Spinal cord (tissue), 10 donors: Measurements from ENCODE around the gene SHD. TPM values are rescaled to one million over a fixed set of nuclear protein-coding genes. Genes with fewer than 3 reads are reported as not detected.

Experiments
- DNase-seq, 6 donors: peaks; one replicate each; pipeline versions ENCODE4 v3.0.0 to v3.0.0-alpha.2; 2013 to 2015; ENCODE audit warnings: low spot score in 6 of 6, low read depth in 4 of 6
- H3K27ac ChIP-seq: one replicate; pipeline ENCODE4 v1.5.1; 2013; ENCODE audit warnings: low read depth, low read length, control low read depth
- H3K27me3 ChIP-seq: one replicate; pipeline ENCODE4 v1.6.1; 2013; ENCODE audit warnings: low read length; ENCODE audit not compliant: control insufficient read depth, insufficient read depth
- H3K36me3 ChIP-seq: one replicate; pipeline ENCODE4 v1.6.1; 2013; ENCODE audit warnings: low read length; ENCODE audit not compliant: control insufficient read depth, insufficient read depth
- H3K4me1 ChIP-seq: one replicate; pipeline ENCODE4 v1.6.1; 2013; ENCODE audit warnings: low read length; ENCODE audit not compliant: control insufficient read depth, insufficient read depth
- H3K4me3 ChIP-seq: one replicate; pipeline ENCODE4 v1.5.1; 2013; ENCODE audit warnings: low read depth, low read length, control low read depth
- H3K9me3 ChIP-seq: one replicate; pipeline ENCODE4 v1.6.1; 2013; ENCODE audit warnings: low read length; ENCODE audit not compliant: control insufficient read depth, insufficient read depth
- WGBS: methylation state at CpG from one replicate; pipeline ENCODE4 v1.1.5; 2013; ENCODE audit warnings: missing lambda C conversion rate; ENCODE audit not compliant: insufficient coverage; 5-methylcytosine and 5-hydroxymethylcytosine counted together
- polyA plus RNA-seq, 2 donors: library from polyadenylated mRNA; unstranded; fragments of 120-200 nt; gene quantifications; one replicate each; pipeline ENCODE4 v1.2.1, GENCODE V29; 2013; ENCODE audit not compliant: insufficient read length in 2 of 2
- total RNA-seq, 2 donors: library from RNA; depleted of rRNA in 1 of 2; stranded (reverse); fragments of 120-200 nt in 1 of 2; fragments of >200 nt in 1 of 2; gene quantifications; one replicate each; pipeline versions ENCODE4 v1.2.3 to v1.2.4, GENCODE V29; 2013 to 2014
- donor health status: healthy.

SHD gene
- total and polyA plus RNA-seq, 4 donors: 6.7 to 77.1 (median 39.4) TPM

- Histone ChIP-seq H3K4me3 (no peak overlapping the region), H3K4me1 (peaks cover 15% of the 10 kb centered on the region), H3K9me3 (no peaks in the 10 kb centered on the region), H3K27me3 (no peaks in the 10 kb centered on the region), H3K36me3 (no peaks in the 10 kb centered on the region), H3K27ac (no peak overlapping the region)
- WGBS: 97% methylated on average over 7 of the region's 7 CpGs
- DNase-seq: no peak
These were observed 56.0 kb downstream of the SHD start for GRCh38 chr19:4334929-4335570.

GRCh38 chr19:4337906-4338440 lies 58.9 kb downstream of the SHD start:
- Histone ChIP-seq H3K4me1 (peaks cover 25% of the 10 kb centered on the region), H3K9me3 (no peaks in the 10 kb centered on the region), H3K36me3 (no peaks in the 10 kb centered on the region), H3K27me3 (no peaks in the 10 kb centered on the region), H3K27ac (peak overlapping the region; percentile 73), H3K4me3 (peak overlapping the region; percentile 42)
- WGBS: 18% methylated on average over 11 of the region's 14 CpGs
- DNase-seq: peak in 2 of 6 donors; percentile 43 to 53

DNA sequence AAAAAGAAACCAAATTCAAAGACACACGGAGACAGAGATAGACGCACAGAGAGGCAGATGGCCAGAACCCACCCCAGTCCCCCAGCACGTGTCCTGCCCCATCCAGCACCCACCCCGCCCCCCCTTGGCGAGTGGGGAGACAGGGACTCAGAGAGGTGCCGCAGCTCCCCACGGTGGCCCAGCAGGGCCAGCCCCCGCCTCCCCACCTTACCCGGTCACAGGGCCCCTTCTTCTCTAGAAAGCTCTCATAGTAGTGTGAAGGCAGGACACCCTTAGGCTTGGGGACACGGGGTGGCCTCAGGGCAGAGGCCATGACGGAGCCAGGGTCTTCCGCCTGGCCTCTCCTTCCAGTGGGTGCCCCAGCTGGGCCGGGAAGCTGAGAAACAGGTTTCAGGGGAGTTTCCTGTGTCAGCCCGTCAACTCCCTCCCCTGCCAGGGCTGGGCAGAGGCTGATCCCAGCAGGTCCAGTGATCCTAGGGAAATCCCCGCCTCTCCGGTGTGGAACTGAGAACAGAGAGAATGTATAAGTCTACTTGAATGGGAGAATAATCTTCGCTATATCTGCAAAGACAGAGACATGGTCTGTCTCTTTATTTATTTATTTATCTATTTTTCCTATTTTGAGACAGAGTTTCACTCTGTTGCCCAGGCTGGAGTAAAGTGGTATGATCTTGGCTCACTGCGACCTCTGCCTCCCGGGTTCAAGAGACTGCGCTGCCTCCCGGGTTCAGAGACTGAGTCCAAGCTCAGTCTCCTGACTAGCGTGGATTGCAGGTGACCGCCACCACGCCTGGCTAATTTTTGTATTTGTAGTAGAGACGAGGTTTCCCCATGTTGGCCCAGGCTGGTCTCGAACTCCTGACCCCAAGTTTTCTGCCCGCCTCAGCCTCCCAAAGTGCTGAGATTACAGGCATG lies 59.6 kb downstream of the SHD start, which contains the start of gene STAP2:
Gene STAP2, minus strand, starts transcription at position 387 of the 915 bp plus-strand sequence. Its CDS starts 74 bp downstream, at position 313.
- Histone ChIP-seq H3K4me3 (peak within 1 kb of the TSS; percentile 42), H3K27me3 (no peaks in the 10 kb centered on the region), H3K9me3 (no peaks in the 10 kb centered on the region), H3K27ac (peak within 1 kb of the TSS; percentile 73), H3K4me1 (peaks cover 25% of the 10 kb centered on the region), H3K36me3 (no peaks in the 10 kb centered on the region)
- DNase-seq: no peak
- 63% methylated on average over 15 of the region's 27 CpGs for WGBS

Other genes starting within 250 kb of the SHD start
- 1 to 10 TPM; 6.6 to 6.9 TPM for gene ZBTB7A, start 212.4 kb upstream of the SHD start, total RNA-seq
- gene ZBTB7A, start 212.4 kb upstream of the SHD start, polyA plus RNA-seq: 10 to 100 TPM; 12.7 to 14.6 TPM
- gene MAP2K2, start 155.1 kb upstream of the SHD start, total RNA-seq: 100 to 1,000 TPM in 1 of 2 donors, 10 to 100 TPM in 1; 72.6 to 121 TPM
- gene MAP2K2, start 155.1 kb upstream of the SHD start, polyA plus RNA-seq: 100 to 1,000 TPM; 183 to 188 TPM
- not detected for gene CREB3L3, start 125.6 kb upstream of the SHD start, total RNA-seq
- under 1 TPM; 0.44 to 0.48 TPM for gene CREB3L3, start 125.6 kb upstream of the SHD start, polyA plus RNA-seq
- gene SIRT6, start 96.7 kb upstream of the SHD start, total RNA-seq: 1 to 10 TPM; 8.1 to 9.1 TPM
- 10 to 100 TPM; 39.8 to 45.4 TPM for gene SIRT6, start 96.7 kb upstream of the SHD start, polyA plus RNA-seq
- 1 to 10 TPM; 2.8 to 3.1 TPM for gene ANKRD24, start 96.6 kb upstream of the SHD start, total RNA-seq
- 10 to 100 TPM; 10.4 to 13.7 TPM for gene ANKRD24, start 96.6 kb upstream of the SHD start, polyA plus RNA-seq
- under 1 TPM; 0.69 to 0.77 TPM for gene EBI3, start 49.7 kb upstream of the SHD start, total RNA-seq
- gene EBI3, start 49.7 kb upstream of the SHD start, polyA plus RNA-seq: 1 to 10 TPM in 1 of 2 donors, under 1 TPM in 1; 0.89 to 1.6 TPM
- 10 to 100 TPM; 12.5 to 25.2 TPM for gene YJU2, start 32.2 kb upstream of the SHD start, total RNA-seq
- 10 to 100 TPM; 26.6 to 27.0 TPM for gene YJU2, start 32.2 kb upstream of the SHD start, polyA plus RNA-seq
- gene TMIGD2, start 23.1 kb downstream of the SHD start, total RNA-seq: under 1 TPM; 0.79 to 0.94 TPM
- gene TMIGD2, start 23.1 kb downstream of the SHD start, polyA plus RNA-seq: 1 to 10 TPM; 1.1 to 1.6 TPM
- gene FSD1, start 25.3 kb downstream of the SHD start, total RNA-seq: 10 to 100 TPM; 15.9 to 34.4 TPM
- gene FSD1, start 25.3 kb downstream of the SHD start, polyA plus RNA-seq: 100 to 1,000 TPM; 107 to 118 TPM
- 10 to 100 TPM in 1 of 2 donors, 1 to 10 TPM in 1; 3.2 to 21.9 TPM for gene STAP2, start 59.6 kb downstream of the SHD start, total RNA-seq
- 1 to 10 TPM; 5.2 to 8.5 TPM for gene STAP2, start 59.6 kb downstream of the SHD start, polyA plus RNA-seq
- 10 to 100 TPM; 10.8 to 13.0 TPM for gene MPND, start 64.3 kb downstream of the SHD start, total RNA-seq
- 10 to 100 TPM; 42.6 to 47.4 TPM for gene MPND, start 64.3 kb downstream of the SHD start, polyA plus RNA-seq
- gene SH3GL1, start 121.3 kb downstream of the SHD start, total RNA-seq: 10 to 100 TPM; 14.3 to 44.1 TPM
- 100 to 1,000 TPM; 104 to 105 TPM for gene SH3GL1, start 121.3 kb downstream of the SHD start, polyA plus RNA-seq
- gene CHAF1A, start 123.4 kb downstream of the SHD start, total RNA-seq: 1 to 10 TPM; 6.2 to 9.3 TPM
- gene CHAF1A, start 123.4 kb downstream of the SHD start, polyA plus RNA-seq: 10 to 100 TPM; 14.2 to 16.9 TPM
- gene UBXN6, start 178.5 kb downstream of the SHD start, total RNA-seq: 10 to 100 TPM; 56.2 to 89.6 TPM
- 100 to 1,000 TPM; 124 to 139 TPM for gene UBXN6, start 178.5 kb downstream of the SHD start, polyA plus RNA-seq
- gene HDGFL2, start 193.0 kb downstream of the SHD start, total RNA-seq: 10 to 100 TPM; 23.5 to 45.3 TPM
- 10 to 100 TPM; 83.5 to 91.2 TPM for gene HDGFL2, start 193.0 kb downstream of the SHD start, polyA plus RNA-seq
- gene PLIN4, start 239.2 kb downstream of the SHD start, total RNA-seq: under 1 TPM; 0.30 to 0.50 TPM
- 1 to 10 TPM; 2.3 to 3.2 TPM for gene PLIN4, start 239.2 kb downstream of the SHD start, polyA plus RNA-seq